ENCODE results near the gene CDH6. TPM values are rescaled to one million over a fixed set of nuclear protein-coding genes. Genes with fewer than 3 reads are reported as not detected.

CDH6 gene
- total RNA-seq, 1 experiment from 2014 or later: 0.12 TPM

DNA sequence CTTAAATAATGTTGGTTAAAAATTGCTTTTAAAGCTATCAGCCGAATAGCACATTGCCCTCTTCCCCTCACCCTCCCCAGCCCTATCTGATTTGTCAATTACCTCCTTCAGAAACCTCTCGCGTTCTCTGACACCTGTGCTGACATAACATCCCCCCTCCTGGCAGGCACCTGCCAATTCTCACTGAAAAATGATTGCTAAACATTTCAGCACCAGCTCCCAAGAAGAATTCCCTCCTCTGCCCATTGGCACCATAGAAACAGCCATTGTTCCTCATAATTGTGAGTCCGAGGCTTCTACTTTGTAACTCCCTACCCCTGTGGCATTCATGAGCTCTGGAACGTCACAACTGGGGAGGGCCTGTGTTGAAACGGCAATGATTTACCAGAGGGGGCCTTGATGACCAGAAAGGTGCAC lies 20.2 kb downstream of the CDH6 start:
- ChIA-PET POLR2A (no interaction called here), CTCF (no interaction called here), RAD21 (ENCODE audit: low non-redundant PET in 1 of 2, low total read pairs in 2 of 2, uncharacterized antibody in 2 of 2, unreplicated experiment in 2 of 2) (no interaction called here)
- intact Hi-C loops (cut with micrococcal nuclease): no loop called here
- Histone ChIP-seq H3K4me1 (ENCODE audit: control insufficient read depth in 1 of 2, insufficient read depth in 2 of 2, low read length in 2 of 2) (no peaks in the 10 kb centered on the region), H3K27me3 (ENCODE audit: insufficient read depth, low read length) (no peaks in the 10 kb centered on the region), H4K20me1 (ENCODE audit: insufficient read depth) (no peaks in the 10 kb centered on the region), H3K36me3 (ENCODE audit: control insufficient read depth in 1 of 2, insufficient read depth in 2 of 2, low read length in 2 of 2) (no peaks in the 10 kb centered on the region), H3K9me3 (ENCODE audit: control insufficient read depth in 1 of 2, insufficient read depth in 1 of 2, low read depth in 1 of 2, low read length in 2 of 2) (no peaks in the 10 kb centered on the region), H3K4me3 (replicated peaks in 1 of 2; ENCODE audit: low read depth in 1 of 2, low read length in 2 of 2) (no peak overlapping the region), H2AFZ (ENCODE audit: low read depth, low read length, poor library complexity, severe bottlenecking) (no peak overlapping the region), H3K27ac (ENCODE audit: low read depth, low read length) (no peak overlapping the region), H3K9me2 (ENCODE audit: insufficient read depth) (no peaks in the 10 kb centered on the region), H3K79me2 (ENCODE audit: insufficient read depth, low read length) (no peaks in the 10 kb centered on the region), H3K9ac (ENCODE audit: low read length) (no peak overlapping the region), H3K4me2 (ENCODE audit: low read length) (no peak overlapping the region)
- BruUV-seq (replicated peaks): no TSS peak
- DNase-seq (ENCODE audit: low read depth, low spot score) (no peak), ATAC-seq (no peak)
- no peak for TF ChIP-seq ZFX (IDR thresholded peaks at IDR 0.05)
- no peak for TF ChIP-seq POLR2A (IDR thresholded peaks at IDR 0.05; ENCODE audit: borderline replicate concordance, extremely low read depth, insufficient read depth, insufficient read length)
- TF ChIP-seq, protein P1, sequence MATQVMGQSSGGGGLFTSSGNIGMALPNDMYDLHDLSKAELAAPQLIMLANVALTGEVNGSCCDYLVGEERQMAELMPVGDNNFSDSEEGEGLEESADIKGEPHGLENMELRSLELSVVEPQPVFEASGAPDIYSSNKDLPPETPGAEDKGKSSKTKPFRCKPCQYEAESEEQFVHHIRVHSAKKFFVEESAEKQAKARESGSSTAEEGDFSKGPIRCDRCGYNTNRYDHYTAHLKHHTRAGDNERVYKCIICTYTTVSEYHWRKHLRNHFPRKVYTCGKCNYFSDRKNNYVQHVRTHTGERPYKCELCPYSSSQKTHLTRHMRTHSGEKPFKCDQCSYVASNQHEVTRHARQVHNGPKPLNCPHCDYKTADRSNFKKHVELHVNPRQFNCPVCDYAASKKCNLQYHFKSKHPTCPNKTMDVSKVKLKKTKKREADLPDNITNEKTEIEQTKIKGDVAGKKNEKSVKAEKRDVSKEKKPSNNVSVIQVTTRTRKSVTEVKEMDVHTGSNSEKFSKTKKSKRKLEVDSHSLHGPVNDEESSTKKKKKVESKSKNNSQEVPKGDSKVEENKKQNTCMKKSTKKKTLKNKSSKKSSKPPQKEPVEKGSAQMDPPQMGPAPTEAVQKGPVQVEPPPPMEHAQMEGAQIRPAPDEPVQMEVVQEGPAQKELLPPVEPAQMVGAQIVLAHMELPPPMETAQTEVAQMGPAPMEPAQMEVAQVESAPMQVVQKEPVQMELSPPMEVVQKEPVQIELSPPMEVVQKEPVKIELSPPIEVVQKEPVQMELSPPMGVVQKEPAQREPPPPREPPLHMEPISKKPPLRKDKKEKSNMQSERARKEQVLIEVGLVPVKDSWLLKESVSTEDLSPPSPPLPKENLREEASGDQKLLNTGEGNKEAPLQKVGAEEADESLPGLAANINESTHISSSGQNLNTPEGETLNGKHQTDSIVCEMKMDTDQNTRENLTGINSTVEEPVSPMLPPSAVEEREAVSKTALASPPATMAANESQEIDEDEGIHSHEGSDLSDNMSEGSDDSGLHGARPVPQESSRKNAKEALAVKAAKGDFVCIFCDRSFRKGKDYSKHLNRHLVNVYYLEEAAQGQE (IDR thresholded peaks at IDR 0.05; ENCODE audit: low read depth): no peak
- TF ChIP-seq CEBPB (IDR thresholded peaks at IDR 0.05; ENCODE audit: low read depth): no peak
- TF ChIP-seq SRF (IDR thresholded peaks at IDR 0.05; ENCODE audit: low read depth): no peak
- no peak for TF ChIP-seq JUND (IDR thresholded peaks at IDR 0.05)
- no peak for TF ChIP-seq RAD21 (IDR thresholded peaks at IDR 0.05; ENCODE audit: low read depth)
- TF ChIP-seq SP1 (IDR thresholded peaks at IDR 0.05; ENCODE audit: low read depth): no peak
- no peak for TF ChIP-seq POLR2AphosphoS5 (IDR thresholded peaks at IDR 0.05; ENCODE audit: low read depth, low read length)
- TF ChIP-seq ELF1 (IDR thresholded peaks at IDR 0.05; ENCODE audit: borderline replicate concordance, low read depth): no peak
- no peak for TF ChIP-seq FOSL1 (IDR thresholded peaks at IDR 0.05; ENCODE audit: low read depth)
